GM23248 (cell line): ENCODE data around the gene OR2D2.

Experiments used
- EZH2 ChIP-seq: fragments of 200-600 bp; sonication (generic); IDR thresholded peaks from 2 replicates; pipeline ENCODE4 v1.6.1; 2018; ENCODE audit warnings: antibody characterized with exemption, mild to moderate bottlenecking; ENCODE audit not compliant: insufficient read depth, poor library complexity, severe bottlenecking
- EZH2phosphoT487 ChIP-seq: fragments of 200-600 bp; sonication (generic); IDR thresholded peaks from 2 replicates; pipeline ENCODE4 v1.6.1; 2018; ENCODE audit warnings: antibody characterized with exemption, moderate library complexity, mild to moderate bottlenecking, low read depth; ENCODE audit not compliant: insufficient read depth

DNA sequence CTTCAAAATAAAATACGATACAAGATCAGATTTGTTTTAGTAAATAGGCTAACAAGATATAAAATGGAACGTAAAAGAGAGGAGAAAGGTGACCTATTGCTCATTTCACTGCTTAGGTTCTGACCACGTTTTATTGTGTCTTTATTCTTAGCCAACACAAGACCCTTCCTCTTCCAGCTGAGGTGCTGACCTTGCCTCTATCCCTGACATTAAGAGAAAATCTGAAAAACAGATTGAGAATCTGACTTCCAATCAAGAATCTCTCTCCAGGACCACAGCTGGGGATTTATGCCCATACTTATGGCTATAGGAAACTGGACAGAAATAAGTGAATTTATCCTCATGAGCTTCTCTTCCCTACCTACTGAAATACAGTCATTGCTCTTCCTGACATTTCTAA, 46.9 kb downstream of the OR2D2 start, which contains the start of gene OR10A5:
- no peak for TF ChIP-seq EZH2phosphoT487
- TF ChIP-seq EZH2, result no peak
